DND-41 (cell line): ENCODE data around the gene SYT1.

Source experiments
- ATAC-seq: fragments of 200-7000 bp; cut with Tn5 transposase; 3 replicates; pipeline ENCODE4 v1.9.1; 2021; ENCODE audit warnings: low read depth; ENCODE audit not compliant: insufficient read depth
- DNase-seq: peaks from one replicate; pipeline ENCODE4 v3.0.0-alpha.2; 2020
- H2AFZ ChIP-seq: 2 replicates; pipeline ENCODE4 v1.6.0; 2012; ENCODE audit warnings: low read depth, low read length
- H3K27ac ChIP-seq: 2 replicates; pipeline ENCODE4 v1.5.1; 2012; ENCODE audit warnings: low read length, inconsistent platforms
- H3K27me3 ChIP-seq: fragments of 200-600 bp; sonication (generic); 2 replicates; pipeline ENCODE4 v1.6.0; 2012; ENCODE audit warnings: low read length, mild to moderate bottlenecking, inconsistent platforms; ENCODE audit not compliant: insufficient read depth, poor library complexity
- H3K36me3 ChIP-seq: 2 replicates; pipeline ENCODE4 v1.5.1; 2012; ENCODE audit warnings: low read length, inconsistent platforms; ENCODE audit not compliant: insufficient read depth
- H3K4me1 ChIP-seq: 2 replicates; pipeline ENCODE4 v1.5.1; 2012; ENCODE audit warnings: mild to moderate bottlenecking, low read length; ENCODE audit not compliant: insufficient read depth
- H3K4me2 ChIP-seq: 2 replicates; pipeline ENCODE4 v1.6.0; 2012; ENCODE audit warnings: mild to moderate bottlenecking, moderate library complexity, low read length, inconsistent platforms; ENCODE audit not compliant: insufficient read depth
- H3K4me3 ChIP-seq, 2 experiments: fragments of 200-600 bp in 1 of 2; shearing (Covaris generic) in 1 of 2; 2 replicates each; pipeline ENCODE4 v1.5.1; 2012 to 2016; ENCODE audit warnings: inconsistent platforms in 2 of 2, low read length in 2 of 2, mild to moderate bottlenecking in 2 of 2, low read depth in 1 of 2, moderate library complexity in 1 of 2
- H3K79me2 ChIP-seq: 2 replicates; pipeline ENCODE4 v1.6.0; 2012; ENCODE audit warnings: low read length, inconsistent platforms; ENCODE audit not compliant: insufficient read depth
- H3K9ac ChIP-seq: 2 replicates; pipeline ENCODE4 v1.6.0; 2012; ENCODE audit warnings: low read depth, mild to moderate bottlenecking, inconsistent platforms, low read length, moderate library complexity
- H3K9me3 ChIP-seq: 2 replicates; pipeline ENCODE4 v1.5.1; 2012; ENCODE audit warnings: low read length, moderate library complexity, mild to moderate bottlenecking, inconsistent platforms; ENCODE audit not compliant: insufficient read depth, severe bottlenecking
- H4K20me1 ChIP-seq: 2 replicates; pipeline ENCODE4 v1.6.0; 2012; ENCODE audit warnings: low read length; ENCODE audit not compliant: insufficient read depth
- EZH2 ChIP-seq: IDR thresholded peaks from 3 replicates; pipeline ENCODE4 v1.6.1; 2012; ENCODE audit warnings: borderline replicate concordance, low read depth, mild to moderate bottlenecking, moderate library complexity, low read length, inconsistent platforms; ENCODE audit not compliant: severe bottlenecking
- TF ChIP-seq, protein P1 (sequence below): IDR thresholded peaks from 2 replicates; pipeline ENCODE4 v1.5.1; 2012; ENCODE audit warnings: borderline replicate concordance, low read length, moderate library complexity, mild to moderate bottlenecking; ENCODE audit not compliant: poor library complexity, severe bottlenecking; ENCODE audit errors: extremely low read depth

SYT1 gene

DNA sequence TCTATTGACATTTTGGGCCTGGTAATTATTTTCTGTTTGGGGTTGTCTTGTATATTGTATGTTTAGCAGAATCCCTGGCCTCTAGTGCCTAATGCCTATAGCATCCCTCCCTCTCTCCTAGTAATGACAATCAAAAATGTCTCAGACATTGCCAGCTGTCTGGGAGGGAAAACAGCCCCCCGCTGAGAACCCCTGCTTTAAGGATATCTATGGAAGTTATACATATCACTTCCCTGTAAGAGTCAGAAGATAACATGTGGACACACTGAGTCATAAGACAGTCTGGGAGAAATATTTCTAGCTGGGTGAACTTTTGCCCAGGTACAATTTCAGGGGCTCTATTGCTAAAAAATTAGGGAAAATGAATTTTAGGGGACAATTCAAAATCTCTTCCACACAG lies 571.2 kb downstream of the SYT1 start:
- no peak for TF ChIP-seq EZH2
- TF ChIP-seq, protein P1, sequence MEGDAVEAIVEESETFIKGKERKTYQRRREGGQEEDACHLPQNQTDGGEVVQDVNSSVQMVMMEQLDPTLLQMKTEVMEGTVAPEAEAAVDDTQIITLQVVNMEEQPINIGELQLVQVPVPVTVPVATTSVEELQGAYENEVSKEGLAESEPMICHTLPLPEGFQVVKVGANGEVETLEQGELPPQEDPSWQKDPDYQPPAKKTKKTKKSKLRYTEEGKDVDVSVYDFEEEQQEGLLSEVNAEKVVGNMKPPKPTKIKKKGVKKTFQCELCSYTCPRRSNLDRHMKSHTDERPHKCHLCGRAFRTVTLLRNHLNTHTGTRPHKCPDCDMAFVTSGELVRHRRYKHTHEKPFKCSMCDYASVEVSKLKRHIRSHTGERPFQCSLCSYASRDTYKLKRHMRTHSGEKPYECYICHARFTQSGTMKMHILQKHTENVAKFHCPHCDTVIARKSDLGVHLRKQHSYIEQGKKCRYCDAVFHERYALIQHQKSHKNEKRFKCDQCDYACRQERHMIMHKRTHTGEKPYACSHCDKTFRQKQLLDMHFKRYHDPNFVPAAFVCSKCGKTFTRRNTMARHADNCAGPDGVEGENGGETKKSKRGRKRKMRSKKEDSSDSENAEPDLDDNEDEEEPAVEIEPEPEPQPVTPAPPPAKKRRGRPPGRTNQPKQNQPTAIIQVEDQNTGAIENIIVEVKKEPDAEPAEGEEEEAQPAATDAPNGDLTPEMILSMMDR = no peak
- ATAC-seq = no peak
- H3K27ac ChIP-seq = no peak overlapping the region

DNA sequence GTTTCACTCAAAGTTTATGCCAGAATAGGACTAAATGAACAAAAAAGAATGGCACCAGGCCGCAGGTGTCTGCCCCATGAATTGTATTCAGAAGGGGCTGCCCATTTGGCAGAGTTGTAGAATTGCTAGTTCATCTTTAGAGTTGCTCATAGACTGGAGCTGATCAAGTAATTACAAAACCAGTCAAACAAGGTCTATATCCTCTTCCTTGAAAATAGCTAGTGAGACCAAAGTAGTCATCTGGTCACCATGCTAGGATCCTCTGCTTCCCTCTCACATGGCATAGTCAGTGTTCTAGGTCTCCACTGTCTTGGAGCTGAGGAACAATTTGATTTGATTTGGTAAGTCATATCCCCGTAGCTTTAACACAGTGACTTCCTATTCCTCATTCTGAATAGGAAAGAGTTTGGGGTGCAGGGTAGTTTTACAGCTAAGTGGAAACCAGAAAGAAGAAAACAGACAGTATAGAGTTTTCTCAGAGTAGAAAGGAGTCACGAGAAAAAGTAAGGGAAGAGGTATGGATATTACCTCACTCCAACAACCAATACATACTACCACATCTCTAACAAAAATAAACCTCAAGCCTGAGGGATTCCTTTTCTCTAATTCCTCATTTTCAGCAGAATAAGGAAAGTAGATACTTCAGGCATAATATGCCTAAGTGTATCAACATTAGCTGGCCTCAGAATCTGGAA lies 574.1 kb downstream of the SYT1 start:
- H3K9me3 ChIP-seq = no peaks in the 10 kb centered on the region
- H3K9ac ChIP-seq = no peak overlapping the region
- no peaks in the 10 kb centered on the region for H4K20me1 ChIP-seq
- ATAC-seq = no peak
- no peak overlapping the region for H3K27ac ChIP-seq
- TF ChIP-seq, protein P1 = no peak
- TF ChIP-seq EZH2 = no peak
- DNase-seq = no peak
- no peak overlapping the region for H2AFZ ChIP-seq
- no peaks in the 10 kb centered on the region for H3K4me1 ChIP-seq
- no peaks in the 10 kb centered on the region for H3K27me3 ChIP-seq
- H3K4me3 ChIP-seq = no peak overlapping the region
- H3K4me2 ChIP-seq = no peak overlapping the region
- no peaks in the 10 kb centered on the region for H3K79me2 ChIP-seq
- H3K36me3 ChIP-seq = no peaks in the 10 kb centered on the region

More for the DNA sequence above, 571.2 kb downstream of the SYT1 start:
- Histone ChIP-seq H2AFZ (no peak overlapping the region), H3K36me3 (no peaks in the 10 kb centered on the region), H3K4me1 (no peaks in the 10 kb centered on the region), H3K4me3 (no peak overlapping the region), H3K9ac (no peak overlapping the region), H3K9me3 (no peaks in the 10 kb centered on the region), H3K27me3 (no peaks in the 10 kb centered on the region), H3K4me2 (no peak overlapping the region), H4K20me1 (no peaks in the 10 kb centered on the region), H3K79me2 (no peaks in the 10 kb centered on the region)
- DNase-seq = no peak

DNA sequence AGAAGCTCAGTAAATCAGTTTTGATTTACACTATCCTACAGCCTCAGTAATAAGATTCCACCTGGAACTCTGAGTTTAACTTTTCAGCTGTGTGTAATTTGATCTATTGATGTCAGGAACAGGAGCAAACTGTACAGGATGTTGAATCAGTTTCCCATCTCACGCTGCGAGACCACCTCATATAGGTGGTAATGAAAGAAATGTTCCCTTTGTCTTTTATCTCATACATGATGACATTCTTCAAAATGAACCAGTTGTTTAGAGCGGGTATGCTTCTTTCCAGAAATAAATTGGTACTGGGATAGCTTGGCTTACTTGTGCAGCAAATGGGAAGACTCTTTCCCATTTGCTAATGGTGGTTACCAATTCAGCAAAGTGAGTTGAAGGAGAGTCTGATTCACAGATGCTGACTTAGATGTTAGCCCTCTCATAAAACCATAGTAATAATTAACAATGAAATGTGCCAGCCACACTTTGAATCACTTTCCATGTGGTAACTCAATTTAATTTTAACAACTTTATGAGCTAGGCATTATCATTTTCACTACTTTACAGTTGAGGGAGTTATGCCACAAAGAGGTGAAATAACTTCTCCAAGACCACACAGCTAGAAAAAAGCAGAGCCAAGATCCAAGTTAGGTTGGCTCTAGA lies 574.7 kb downstream of the SYT1 start:
- no peaks in the 10 kb centered on the region for H3K4me1 ChIP-seq
- no peak overlapping the region for H3K27ac ChIP-seq
- H3K9ac ChIP-seq = no peak overlapping the region
- no peaks in the 10 kb centered on the region for H4K20me1 ChIP-seq
- no peaks in the 10 kb centered on the region for H3K79me2 ChIP-seq
- no peak overlapping the region for H3K4me3 ChIP-seq
- DNase-seq (no peak), ATAC-seq (no peak)
- H3K4me2 ChIP-seq = no peak overlapping the region
- H3K27me3 ChIP-seq = no peaks in the 10 kb centered on the region
- no peak overlapping the region for H2AFZ ChIP-seq
- TF ChIP-seq EZH2 = no peak
- TF ChIP-seq, protein P1 = no peak
- no peaks in the 10 kb centered on the region for H3K36me3 ChIP-seq
- no peaks in the 10 kb centered on the region for H3K9me3 ChIP-seq
